ENCODE results near the gene PFDN5. TPM values are rescaled to one million over a fixed set of nuclear protein-coding genes. Genes with fewer than 3 reads are reported as not detected.
A peak's percentile ranks its signal among the peaks of the same experiment; 100 is the strongest.

The PFDN5 gene
- total and polyA plus RNA-seq, 9 of the 15 experiments (the other 6 are each of a cell fraction or from before 2014, with no cell fraction given), result 361 to 1,636 (median 742) TPM

DNA sequence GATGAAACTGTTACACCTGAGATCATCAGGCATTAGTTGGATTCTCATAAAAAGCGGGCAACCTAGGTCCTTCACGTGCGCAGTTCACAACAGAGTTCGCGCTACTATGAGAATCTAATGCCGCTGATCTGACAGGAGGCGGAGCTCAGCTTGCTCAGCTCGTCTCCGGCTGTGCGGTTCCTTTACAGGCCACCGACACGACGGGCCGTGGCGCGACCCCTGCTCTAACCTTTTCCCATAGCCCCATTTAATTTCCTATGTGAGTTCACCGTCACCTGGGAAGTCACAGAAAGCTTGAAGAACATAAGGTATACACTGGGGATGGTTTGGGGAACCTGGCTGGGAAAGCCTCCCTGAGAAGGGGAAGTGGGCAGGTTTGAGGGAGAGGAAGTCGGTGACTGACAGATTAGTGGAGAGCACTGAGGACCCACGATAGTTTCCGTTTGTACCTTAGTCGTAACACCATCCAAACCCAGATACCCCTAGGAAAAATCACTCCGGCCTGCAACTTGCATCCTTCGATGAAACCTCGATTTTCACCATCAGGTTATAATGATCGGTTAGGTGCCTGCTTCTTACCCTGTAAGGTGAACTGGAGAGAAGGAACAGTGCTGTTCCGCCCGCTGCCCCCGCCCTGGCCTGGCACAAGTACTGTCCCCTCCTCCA, 28.9 kb downstream of the PFDN5 start (continued):
- TF ChIP-seq, protein P1, sequence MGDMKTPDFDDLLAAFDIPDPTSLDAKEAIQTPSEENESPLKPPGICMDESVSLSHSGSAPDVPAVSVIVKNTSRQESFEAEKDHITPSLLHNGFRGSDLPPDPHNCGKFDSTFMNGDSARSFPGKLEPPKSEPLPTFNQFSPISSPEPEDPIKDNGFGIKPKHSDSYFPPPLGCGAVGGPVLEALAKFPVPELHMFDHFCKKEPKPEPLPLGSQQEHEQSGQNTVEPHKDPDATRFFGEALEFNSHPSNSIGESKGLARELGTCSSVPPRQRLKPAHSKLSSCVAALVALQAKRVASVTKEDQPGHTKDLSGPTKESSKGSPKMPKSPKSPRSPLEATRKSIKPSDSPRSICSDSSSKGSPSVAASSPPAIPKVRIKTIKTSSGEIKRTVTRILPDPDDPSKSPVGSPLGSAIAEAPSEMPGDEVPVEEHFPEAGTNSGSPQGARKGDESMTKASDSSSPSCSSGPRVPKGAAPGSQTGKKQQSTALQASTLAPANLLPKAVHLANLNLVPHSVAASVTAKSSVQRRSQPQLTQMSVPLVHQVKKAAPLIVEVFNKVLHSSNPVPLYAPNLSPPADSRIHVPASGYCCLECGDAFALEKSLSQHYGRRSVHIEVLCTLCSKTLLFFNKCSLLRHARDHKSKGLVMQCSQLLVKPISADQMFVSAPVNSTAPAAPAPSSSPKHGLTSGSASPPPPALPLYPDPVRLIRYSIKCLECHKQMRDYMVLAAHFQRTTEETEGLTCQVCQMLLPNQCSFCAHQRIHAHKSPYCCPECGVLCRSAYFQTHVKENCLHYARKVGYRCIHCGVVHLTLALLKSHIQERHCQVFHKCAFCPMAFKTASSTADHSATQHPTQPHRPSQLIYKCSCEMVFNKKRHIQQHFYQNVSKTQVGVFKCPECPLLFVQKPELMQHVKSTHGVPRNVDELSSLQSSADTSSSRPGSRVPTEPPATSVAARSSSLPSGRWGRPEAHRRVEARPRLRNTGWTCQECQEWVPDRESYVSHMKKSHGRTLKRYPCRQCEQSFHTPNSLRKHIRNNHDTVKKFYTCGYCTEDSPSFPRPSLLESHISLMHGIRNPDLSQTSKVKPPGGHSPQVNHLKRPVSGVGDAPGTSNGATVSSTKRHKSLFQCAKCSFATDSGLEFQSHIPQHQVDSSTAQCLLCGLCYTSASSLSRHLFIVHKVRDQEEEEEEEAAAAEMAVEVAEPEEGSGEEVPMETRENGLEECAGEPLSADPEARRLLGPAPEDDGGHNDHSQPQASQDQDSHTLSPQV (IDR thresholded peaks at IDR 0.05), result peak; percentile 18
- TF ChIP-seq, protein P2, sequence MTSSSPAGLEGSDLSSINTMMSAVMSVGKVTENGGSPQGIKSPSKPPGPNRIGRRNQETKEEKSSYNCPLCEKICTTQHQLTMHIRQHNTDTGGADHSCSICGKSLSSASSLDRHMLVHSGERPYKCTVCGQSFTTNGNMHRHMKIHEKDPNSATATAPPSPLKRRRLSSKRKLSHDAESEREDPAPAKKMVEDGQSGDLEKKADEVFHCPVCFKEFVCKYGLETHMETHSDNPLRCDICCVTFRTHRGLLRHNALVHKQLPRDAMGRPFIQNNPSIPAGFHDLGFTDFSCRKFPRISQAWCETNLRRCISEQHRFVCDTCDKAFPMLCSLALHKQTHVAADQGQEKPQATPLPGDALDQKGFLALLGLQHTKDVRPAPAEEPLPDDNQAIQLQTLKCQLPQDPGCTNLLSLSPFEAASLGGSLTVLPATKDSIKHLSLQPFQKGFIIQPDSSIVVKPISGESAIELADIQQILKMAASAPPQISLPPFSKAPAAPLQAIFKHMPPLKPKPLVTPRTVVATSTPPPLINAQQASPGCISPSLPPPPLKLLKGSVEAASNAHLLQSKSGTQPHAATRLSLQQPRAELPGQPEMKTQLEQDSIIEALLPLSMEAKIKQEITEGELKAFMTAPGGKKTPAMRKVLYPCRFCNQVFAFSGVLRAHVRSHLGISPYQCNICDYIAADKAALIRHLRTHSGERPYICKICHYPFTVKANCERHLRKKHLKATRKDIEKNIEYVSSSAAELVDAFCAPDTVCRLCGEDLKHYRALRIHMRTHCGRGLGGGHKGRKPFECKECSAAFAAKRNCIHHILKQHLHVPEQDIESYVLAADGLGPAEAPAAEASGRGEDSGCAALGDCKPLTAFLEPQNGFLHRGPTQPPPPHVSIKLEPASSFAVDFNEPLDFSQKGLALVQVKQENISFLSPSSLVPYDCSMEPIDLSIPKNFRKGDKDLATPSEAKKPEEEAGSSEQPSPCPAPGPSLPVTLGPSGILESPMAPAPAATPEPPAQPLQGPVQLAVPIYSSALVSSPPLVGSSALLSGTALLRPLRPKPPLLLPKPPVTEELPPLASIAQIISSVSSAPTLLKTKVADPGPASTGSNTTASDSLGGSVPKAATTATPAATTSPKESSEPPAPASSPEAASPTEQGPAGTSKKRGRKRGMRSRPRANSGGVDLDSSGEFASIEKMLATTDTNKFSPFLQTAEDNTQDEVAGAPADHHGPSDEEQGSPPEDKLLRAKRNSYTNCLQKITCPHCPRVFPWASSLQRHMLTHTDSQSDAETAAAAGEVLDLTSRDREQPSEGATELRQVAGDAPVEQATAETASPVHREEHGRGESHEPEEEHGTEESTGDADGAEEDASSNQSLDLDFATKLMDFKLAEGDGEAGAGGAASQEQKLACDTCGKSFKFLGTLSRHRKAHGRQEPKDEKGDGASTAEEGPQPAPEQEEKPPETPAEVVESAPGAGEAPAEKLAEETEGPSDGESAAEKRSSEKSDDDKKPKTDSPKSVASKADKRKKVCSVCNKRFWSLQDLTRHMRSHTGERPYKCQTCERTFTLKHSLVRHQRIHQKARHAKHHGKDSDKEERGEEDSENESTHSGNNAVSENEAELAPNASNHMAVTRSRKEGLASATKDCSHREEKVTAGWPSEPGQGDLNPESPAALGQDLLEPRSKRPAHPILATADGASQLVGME (CRISPR knock-in tag; IDR thresholded peaks at IDR 0.05), result peak; percentile 46; the same call in 1 of the 2 replicates
- TF ChIP-seq ERF (CRISPR knock-in tag; IDR thresholded peaks at IDR 0.05) (0 out of 2 replicates have a peak, but pooled peaks have one; percentile 25), SMARCB1 (IDR thresholded peaks at IDR 0.05; ENCODE audit: insufficient read length, low read depth) (peak; percentile 44), GABPB1 (CRISPR knock-in tag; IDR thresholded peaks at IDR 0.05) (peak; percentile 29; the same call in 1 of the 2 replicates), GATAD2B (IDR thresholded peaks at IDR 0.05; ENCODE audit: borderline replicate concordance) (no peak), RB1 (IDR thresholded peaks at IDR 0.05; ENCODE audit: low read depth) (peak; percentile 14; the same call in 1 of the 2 replicates), GTF2E2 (tag; IDR thresholded peaks at IDR 0.05) (0 out of 2 replicates have a peak, but pooled peaks have one; percentile 67), DPF2 (IDR thresholded peaks at IDR 0.05) (peak; percentile 40; the same call in 1 of the 2 replicates), NRF1 (conservative IDR thresholded peaks at IDR 0.05 in 1 of 2, IDR thresholded peaks at IDR 0.05 in 1 of 2) (peak; percentile 54 to 65), LCOR (CRISPR knock-in tag; IDR thresholded peaks at IDR 0.05) (0 out of 2 replicates have a peak, but pooled peaks have one; percentile 6)
- TF ChIP-seq, protein P3, sequence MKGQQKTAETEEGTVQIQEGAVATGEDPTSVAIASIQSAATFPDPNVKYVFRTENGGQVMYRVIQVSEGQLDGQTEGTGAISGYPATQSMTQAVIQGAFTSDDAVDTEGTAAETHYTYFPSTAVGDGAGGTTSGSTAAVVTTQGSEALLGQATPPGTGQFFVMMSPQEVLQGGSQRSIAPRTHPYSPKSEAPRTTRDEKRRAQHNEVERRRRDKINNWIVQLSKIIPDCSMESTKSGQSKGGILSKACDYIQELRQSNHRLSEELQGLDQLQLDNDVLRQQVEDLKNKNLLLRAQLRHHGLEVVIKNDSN (CRISPR knock-in tag; IDR thresholded peaks at IDR 0.05), result peak; percentile 26; the same call in 1 of the 2 replicates
- TF ChIP-seq, protein P4, sequence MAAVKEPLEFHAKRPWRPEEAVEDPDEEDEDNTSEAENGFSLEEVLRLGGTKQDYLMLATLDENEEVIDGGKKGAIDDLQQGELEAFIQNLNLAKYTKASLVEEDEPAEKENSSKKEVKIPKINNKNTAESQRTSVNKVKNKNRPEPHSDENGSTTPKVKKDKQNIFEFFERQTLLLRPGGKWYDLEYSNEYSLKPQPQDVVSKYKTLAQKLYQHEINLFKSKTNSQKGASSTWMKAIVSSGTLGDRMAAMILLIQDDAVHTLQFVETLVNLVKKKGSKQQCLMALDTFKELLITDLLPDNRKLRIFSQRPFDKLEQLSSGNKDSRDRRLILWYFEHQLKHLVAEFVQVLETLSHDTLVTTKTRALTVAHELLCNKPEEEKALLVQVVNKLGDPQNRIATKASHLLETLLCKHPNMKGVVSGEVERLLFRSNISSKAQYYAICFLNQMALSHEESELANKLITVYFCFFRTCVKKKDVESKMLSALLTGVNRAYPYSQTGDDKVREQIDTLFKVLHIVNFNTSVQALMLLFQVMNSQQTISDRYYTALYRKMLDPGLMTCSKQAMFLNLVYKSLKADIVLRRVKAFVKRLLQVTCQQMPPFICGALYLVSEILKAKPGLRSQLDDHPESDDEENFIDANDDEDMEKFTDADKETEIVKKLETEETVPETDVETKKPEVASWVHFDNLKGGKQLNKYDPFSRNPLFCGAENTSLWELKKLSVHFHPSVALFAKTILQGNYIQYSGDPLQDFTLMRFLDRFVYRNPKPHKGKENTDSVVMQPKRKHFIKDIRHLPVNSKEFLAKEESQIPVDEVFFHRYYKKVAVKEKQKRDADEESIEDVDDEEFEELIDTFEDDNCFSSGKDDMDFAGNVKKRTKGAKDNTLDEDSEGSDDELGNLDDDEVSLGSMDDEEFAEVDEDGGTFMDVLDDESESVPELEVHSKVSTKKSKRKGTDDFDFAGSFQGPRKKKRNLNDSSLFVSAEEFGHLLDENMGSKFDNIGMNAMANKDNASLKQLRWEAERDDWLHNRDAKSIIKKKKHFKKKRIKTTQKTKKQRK (IDR thresholded peaks at IDR 0.05; ENCODE audit: borderline replicate concordance, low read depth, low read length), result no peak

All from K562 (cell line).